CD14-positive monocyte (primary cell): ENCODE results near the gene GNB2. TPM values are rescaled to one million over a fixed set of nuclear protein-coding genes. Genes with fewer than 3 reads are reported as not detected.

Source experiments
- DNase-seq, 3 donors: peaks; one replicate each; pipeline ENCODE4 v3.0.0-alpha.2; 2011 to 2022
- H2AFZ ChIP-seq: 2 replicates; pipeline ENCODE4 v1.6.0; 2012; ENCODE audit warnings: mild to moderate bottlenecking, low read depth, low read length, inconsistent platforms; ENCODE audit not compliant: insufficient read depth, poor library complexity, severe bottlenecking
- H3K27ac ChIP-seq, 2 donors: 1 replicate in 1 of 2; 2 replicates in 1 of 2; pipeline ENCODE4 v1.5.1; 2012 to 2013; ENCODE audit warnings: low read length in 2 of 2, control low read depth in 1 of 2, inconsistent platforms in 1 of 2, low read depth in 1 of 2, mild to moderate bottlenecking in 1 of 2
- H3K27me3 ChIP-seq, 2 donors: one replicate each; pipeline versions ENCODE4 v1.6.0 to v1.6.1; 2011 to 2013; ENCODE audit warnings: low read length in 2 of 2; ENCODE audit not compliant: control insufficient read depth in 2 of 2, insufficient read depth in 2 of 2
- H3K36me3 ChIP-seq, 2 donors: replicated peaks in 1 of 2; 1 replicate in 1 of 2; 2 replicates in 1 of 2; pipeline versions ENCODE4 v1.5.1 to v1.6.1; 2012 to 2013; ENCODE audit warnings: low read length in 2 of 2, control low read depth in 1 of 2, inconsistent platforms in 1 of 2, mild to moderate bottlenecking in 1 of 2; ENCODE audit not compliant: insufficient read depth in 2 of 2, control insufficient read depth in 1 of 2
- H3K4me1 ChIP-seq, 2 donors: 1 replicate in 1 of 2; 2 replicates in 1 of 2; pipeline versions ENCODE4 v1.5.1 to v1.6.1; 2012 to 2013; ENCODE audit warnings: low read length in 2 of 2, control low read depth in 1 of 2, inconsistent platforms in 1 of 2, mild to moderate bottlenecking in 1 of 2, moderate library complexity in 1 of 2; ENCODE audit not compliant: insufficient read depth in 2 of 2, control insufficient read depth in 1 of 2
- H3K4me2 ChIP-seq: replicated peaks from 2 replicates; pipeline ENCODE3; 2012; ENCODE audit warnings: low read length, moderate library complexity, mild to moderate bottlenecking; ENCODE audit not compliant: poor library complexity, severe bottlenecking; ENCODE audit errors: extremely low read depth
- H3K4me3 ChIP-seq, 3 experiments: fragments of 200-600 bp in 1 of 3; sonication (generic) in 1 of 3; replicated peaks in 1 of 3; 1 replicate in 2 of 3; 2 replicates in 1 of 3; pipeline ENCODE4 v1.5.1; 2011 to 2013; ENCODE audit warnings: low read length in 3 of 3, mild to moderate bottlenecking in 3 of 3, control low read depth in 2 of 3, low read depth in 2 of 3, inconsistent platforms in 1 of 3, moderate library complexity in 1 of 3
- H3K79me2 ChIP-seq: 2 replicates; pipeline ENCODE4 v1.6.0; 2012; ENCODE audit warnings: mild to moderate bottlenecking, control low read depth, inconsistent platforms, low read length, moderate library complexity; ENCODE audit not compliant: insufficient read depth
- H3K9ac ChIP-seq: 2 replicates; pipeline ENCODE4 v1.6.0; 2017; ENCODE audit warnings: low read length, mild to moderate bottlenecking; ENCODE audit not compliant: insufficient read depth, poor library complexity, severe bottlenecking
- H3K9me3 ChIP-seq, 2 donors: replicated peaks in 1 of 2; 1 replicate in 1 of 2; 2 replicates in 1 of 2; pipeline versions ENCODE4 v1.5.1 to v1.6.1; 2012 to 2013; ENCODE audit warnings: low read length in 2 of 2, control low read depth in 1 of 2; ENCODE audit not compliant: control insufficient read depth in 1 of 2, insufficient read depth in 1 of 2
- H4K20me1 ChIP-seq: 2 replicates; pipeline ENCODE4 v1.6.0; 2012; ENCODE audit warnings: mild to moderate bottlenecking, low read length, control low read depth, moderate library complexity; ENCODE audit not compliant: insufficient read depth
- H3K27ac Mint-ChIP-seq, 7 donors: one replicate each; pipeline ENCODE4 v1.8.0; 2020; ENCODE audit warnings: mild to moderate bottlenecking in 7 of 7, mixed read lengths in 7 of 7, moderate library complexity in 6 of 7, inconsistent platforms in 2 of 7
- H3K27me3 Mint-ChIP-seq, 3 donors: one replicate each; pipeline ENCODE4 v1.8.0; 2021 to 2022; ENCODE audit warnings: low read depth in 3 of 3, mild to moderate bottlenecking in 3 of 3, mixed read lengths in 3 of 3, moderate library complexity in 3 of 3, inconsistent platforms in 1 of 3
- H3K36me3 Mint-ChIP-seq, 2 donors: one replicate each; pipeline ENCODE4 v1.8.0; 2020; ENCODE audit warnings: mixed read lengths in 2 of 2, inconsistent platforms in 1 of 2, mild to moderate bottlenecking in 1 of 2
- H3K4me1 Mint-ChIP-seq: one replicate; pipeline ENCODE4 v1.8.0; 2020; ENCODE audit warnings: mild to moderate bottlenecking, mixed read lengths
- H3K4me3 Mint-ChIP-seq, 2 donors: one replicate each; pipeline ENCODE4 v1.8.0; 2020; ENCODE audit warnings: mild to moderate bottlenecking in 2 of 2, mixed read lengths in 2 of 2, moderate library complexity in 1 of 2
- H3K9me3 Mint-ChIP-seq, 7 donors: one replicate each; pipeline ENCODE4 v1.8.0; 2020 to 2022; ENCODE audit warnings: mixed read lengths in 7 of 7, mild to moderate bottlenecking in 6 of 7, moderate library complexity in 6 of 7, inconsistent platforms in 2 of 7
- CTCF ChIP-seq: fragments of 200-600 bp; IDR thresholded peaks from one replicate; pipeline ENCODE4 v1.8.0; 2022; ENCODE audit warnings: antibody characterized with exemption, mild to moderate bottlenecking
- whole genome bisulfite sequencing: methylation state at CpG from one replicate; pipeline ENCODE4 v1.1.5; 2013; ENCODE audit warnings: missing lambda C conversion rate; ENCODE audit not compliant: insufficient coverage; 5-methylcytosine and 5-hydroxymethylcytosine counted together
- intact Hi-C, 2 donors: fragments of 100-400 bp; cut with micrococcal nuclease; formaldehyde crosslinking; loops; one replicate each; pipeline versions ENCODE4 v1.15.0 to v1.15.1; 2023
- polyA plus RNA-seq, 3 donors: library from polyadenylated mRNA; depleted of rRNA in 1 of 3; unstranded in 2 of 3; stranded (reverse) in 1 of 3; fragments of 300-500 nt in 2 of 3; fragments of >200 nt in 1 of 3; fragmentation: Illumina TruSeq in 2 of 3; gene quantifications; 1 replicate in 2 of 3; 2 replicates in 1 of 3; pipeline ENCODE4 v1.2.3, GENCODE V29; 2012 to 2021

Gene GNB2
- polyA plus RNA-seq, 3 donors = 90.0 to 436 (median 94.6) TPM

- Histone ChIP-seq H3K79me2 (no peaks in the 10 kb centered on the region), H4K20me1 (no peaks in the 10 kb centered on the region), H3K9me3 (peaks cover 12 to 18% of the 10 kb centered on the region in 2 donors), H3K36me3 (no peaks in the 10 kb centered on the region), H3K9ac (no peak overlapping the region), H3K27ac (no peak overlapping the region), H3K4me3 (no peak overlapping the region), H3K4me1 (no peaks in the 10 kb centered on the region), H3K4me2 (no peak overlapping the region), H3K27me3 (peaks cover 24 to 34% of the 10 kb centered on the region in 2 donors), H2AFZ (no peak overlapping the region)
- H3K36me3 Mint-ChIP-seq = peaks cover 0 to 4% of the 10 kb centered on the region in 2 donors
- intact Hi-C loops = loop anchor here in 1 of 2 donors (10.0 kb wide), 1 partner anchor 135 kb away; the partner anchor contains the start of gene SLC12A9
- peaks cover 49 to 71% (median 50%) of the 10 kb centered on the region in 3 donors for H3K27me3 Mint-ChIP-seq
- peak overlapping the region in 1 of 2 donors; percentile 76 for H3K4me3 Mint-ChIP-seq
- H3K27ac Mint-ChIP-seq = peak overlapping the region in 1 of 7 donors; percentile 61
- peaks cover 11 to 37% (median 24%) of the 10 kb centered on the region in 7 donors for H3K9me3 Mint-ChIP-seq
- no peak for TF ChIP-seq CTCF
- H3K4me1 Mint-ChIP-seq = peaks cover 2% of the 10 kb centered on the region
- no peak for DNase-seq
- 60% methylated on average over 2 of the region's 8 CpGs for WGBS
Observed at GRCh38 chr7:100719523-100720278, 46.2 kb downstream of the GNB2 start.

- peaks cover 0 to 4% of the 10 kb centered on the region in 2 donors for H3K36me3 Mint-ChIP-seq
- Histone ChIP-seq H3K27ac (no peak within 1 kb of the TSS), H4K20me1 (no peaks in the 10 kb centered on the region), H3K4me2 (no peak within 1 kb of the TSS), H3K79me2 (no peaks in the 10 kb centered on the region), H3K36me3 (no peaks in the 10 kb centered on the region), H3K9me3 (peaks cover 12 to 18% of the 10 kb centered on the region in 2 donors), H3K4me3 (no peak within 1 kb of the TSS), H2AFZ (no peak within 1 kb of the TSS), H3K27me3 (peaks cover 24 to 34% of the 10 kb centered on the region in 2 donors), H3K9ac (no peak within 1 kb of the TSS), H3K4me1 (no peaks in the 10 kb centered on the region)
- 3% methylated on average over 18 of the region's 21 CpGs for whole genome bisulfite sequencing
- peaks cover 6% of the 10 kb centered on the region for H3K4me1 Mint-ChIP-seq
- intact Hi-C loops = loop anchor here in 1 of 2 donors (10.0 kb wide), 1 partner anchor 135 kb away; the partner anchor contains the start of gene SLC12A9
- H3K27me3 Mint-ChIP-seq = peaks cover 52 to 71% (median 53%) of the 10 kb centered on the region in 3 donors
- no peak for DNase-seq
- no peak for TF ChIP-seq CTCF
- H3K9me3 Mint-ChIP-seq = peaks cover 11 to 37% (median 24%) of the 10 kb centered on the region in 7 donors
- peak within 1 kb of the TSS in 1 of 2 donors; percentile 76 for H3K4me3 Mint-ChIP-seq
- peak within 1 kb of the TSS in 1 of 7 donors; percentile 61 for H3K27ac Mint-ChIP-seq
Observed at GRCh38 chr7:100720279-100720670, 46.7 kb downstream of the GNB2 start, which contains the start of gene EPO. EPO (plus strand) TSS chr7:100720468; CDS start chr7:100720981, 513 bp downstream.
